HepG2 (cell line): Measurements from ENCODE around the gene DPEP1. TPM values are rescaled to one million over a fixed set of nuclear protein-coding genes. Genes with fewer than 3 reads are reported as not detected.

ENCODE experiments used
- ARHGAP35 ChIP-seq: sonication (generic); formaldehyde crosslinking; IDR thresholded peaks from 2 replicates; pipeline ENCODE4 v1.9.0; 2022; ENCODE audit warnings: mild to moderate bottlenecking, inconsistent platforms, moderate library complexity, missing genetic modification reagents, borderline replicate concordance
- ARID3A ChIP-seq: IDR thresholded peaks from 2 replicates; pipeline ENCODE4 v1.6.1; 2012; ENCODE audit warnings: low read depth, low read length, improper control_type of control experiment
- ATF5 ChIP-seq: sonication (generic); formaldehyde crosslinking; IDR thresholded peaks from 2 replicates; pipeline ENCODE4 v1.4.0; 2020; ENCODE audit warnings: mild to moderate bottlenecking, low read depth, missing genetic modification reagents
- BRCA1 ChIP-seq: sonication (generic); formaldehyde crosslinking; IDR thresholded peaks from 2 replicates; pipeline ENCODE4 v1.4.0; 2020; ENCODE audit warnings: missing genetic modification reagents
- BRD4 ChIP-seq: sonication (generic); formaldehyde crosslinking; IDR thresholded peaks from 2 replicates; pipeline ENCODE4 v1.4.0; 2020; ENCODE audit warnings: missing genetic modification reagents
- DDIT3 ChIP-seq: sonication (generic); formaldehyde crosslinking; IDR thresholded peaks from 2 replicates; pipeline ENCODE4 v1.4.0; 2020; ENCODE audit warnings: mild to moderate bottlenecking, missing genetic modification reagents
- FOXA3 ChIP-seq: IDR thresholded peaks from 2 replicates; pipeline ENCODE4 v1.6.1; 2016; ENCODE audit warnings: missing genetic modification reagents, missing compliant biosample characterization
- KLF11 ChIP-seq: IDR thresholded peaks from 2 replicates; pipeline ENCODE4 v1.6.1; 2016; ENCODE audit warnings: missing compliant biosample characterization
- PHB2 ChIP-seq: fragments of 450-650 bp; IDR thresholded peaks from 2 replicates; pipeline ENCODE4 v1.6.1; 2018; ENCODE audit not compliant: partially characterized antibody
- SMAD3 ChIP-seq: sonication (generic); formaldehyde crosslinking; IDR thresholded peaks from 2 replicates; pipeline ENCODE4 v1.4.0; 2020; ENCODE audit warnings: missing genetic modification reagents
- SNAPC4 ChIP-seq: sonication (generic); formaldehyde crosslinking; IDR thresholded peaks from 2 replicates; pipeline ENCODE4 v1.4.0; 2020; ENCODE audit warnings: mild to moderate bottlenecking, missing genetic modification reagents
- SSRP1 ChIP-seq: IDR thresholded peaks from 2 replicates; pipeline ENCODE4 v1.6.1; 2016; ENCODE audit warnings: control low read depth
- ZBTB10 ChIP-seq: sonication (generic); formaldehyde crosslinking; IDR thresholded peaks from 2 replicates; pipeline ENCODE4 v1.4.0; 2020; ENCODE audit warnings: missing genetic modification reagents, borderline replicate concordance
- ZMAT5 ChIP-seq: sonication (generic); formaldehyde crosslinking; IDR thresholded peaks from 2 replicates; pipeline ENCODE4 v1.5.0; 2020; ENCODE audit warnings: mild to moderate bottlenecking, low read depth, missing genetic modification reagents, borderline replicate concordance
- ZNF18 ChIP-seq: sonication (generic); formaldehyde crosslinking; IDR thresholded peaks from 2 replicates; pipeline ENCODE4 v1.8.0; 2022; ENCODE audit warnings: mild to moderate bottlenecking, missing genetic modification reagents; ENCODE audit not compliant: insufficient replicate concordance
- ZNF557 ChIP-seq: sonication (generic); formaldehyde crosslinking; IDR thresholded peaks from 2 replicates; pipeline ENCODE4 v1.4.0; 2020; ENCODE audit warnings: missing genetic modification reagents
- polyA plus RNA-seq, 8 experiments: library from polyadenylated mRNA; depleted of rRNA in 3 of 8; stranded (reverse) in 7 of 8; unstranded in 1 of 8; fragments of >200 nt; fragmentation: Illumina TruSeq in 4 of 8; extraction: Trizol in 4 of 8; gene quantifications; 2 replicates each; pipeline versions ENCODE4 v1.2.1 to v1.2.3, GENCODE V29; 2011 to 2016; ENCODE audit warnings: low read depth in 4 of 8, missing spikeins in 1 of 8, mixed read lengths in 1 of 8; ENCODE audit not compliant: insufficient read depth in 1 of 8
- total RNA-seq, 5 experiments: library from RNA; depleted of rRNA; stranded (reverse); fragments of >200 nt; fragmentation: Illumina TruSeq; extraction: Trizol; gene quantifications; 2 replicates each; pipeline ENCODE4 v1.2.3, GENCODE V29; 2016; ENCODE audit warnings: low read depth in 1 of 5

The DPEP1 gene
- total and polyA plus RNA-seq, 2 of the 13 experiments (the other 11 are each of a cell fraction or from before 2014, with no cell fraction given) = 37.6 to 52.2 TPM

GRCh38 chr16:89657442-89658220, 44.2 kb downstream of the DPEP1 start, which contains the start of the genes CHMP1A and SPATA33 (continued):
- TF ChIP-seq ARID3A = no peak
- no peak for TF ChIP-seq ZNF557 (CRISPR knock-in tag)
- TF ChIP-seq DDIT3 (CRISPR knock-in tag) = 0 out of 2 replicates have a peak, but pooled peaks have one; percentile 45
- TF ChIP-seq ZBTB10 (CRISPR knock-in tag) = 0 out of 2 replicates have a peak, but pooled peaks have one; percentile 55
- TF ChIP-seq FOXA3 (CRISPR knock-in tag) = peak; percentile 37
- no peak for TF ChIP-seq SNAPC4
- TF ChIP-seq BRCA1 (CRISPR knock-in tag) = no peak
- TF ChIP-seq SSRP1 (CRISPR knock-in tag) = no peak
- no peak for TF ChIP-seq BRD4
- TF ChIP-seq ARHGAP35 (CRISPR knock-in tag) = peak; percentile 53; the same call in 1 of the 2 replicates
- TF ChIP-seq ATF5 = peak; percentile 36; the same call in 1 of the 2 replicates
- TF ChIP-seq SMAD3 (CRISPR knock-in tag) = no peak
- peak; percentile 3; the same call in 1 of the 2 replicates for TF ChIP-seq KLF11 (CRISPR knock-in tag)
- no peak for TF ChIP-seq ZMAT5 (CRISPR knock-in tag)
- no peak for TF ChIP-seq PHB2
- TF ChIP-seq ZNF18 (CRISPR knock-in tag) = peak; percentile 41
